Measurements from ENCODE around the gene LILRB5.
"Not testable (repeated sequence)": the region's sequence is repeated elsewhere in the genome, so short reads cannot be mapped to it uniquely, and the experiment has no call there.

Gene LILRB5

GRCh38 chr19:54240372-54241336, 16.4 kb downstream of the LILRB5 start:
- H3K36me3 ChIP-seq (replicated peaks); DNase-seq; in situ Hi-C loops (cut with HindIII; ENCODE audit: low pct_ligation_motif_present, low sequenced_read_pairs): not testable (repeated sequence)

DNA sequence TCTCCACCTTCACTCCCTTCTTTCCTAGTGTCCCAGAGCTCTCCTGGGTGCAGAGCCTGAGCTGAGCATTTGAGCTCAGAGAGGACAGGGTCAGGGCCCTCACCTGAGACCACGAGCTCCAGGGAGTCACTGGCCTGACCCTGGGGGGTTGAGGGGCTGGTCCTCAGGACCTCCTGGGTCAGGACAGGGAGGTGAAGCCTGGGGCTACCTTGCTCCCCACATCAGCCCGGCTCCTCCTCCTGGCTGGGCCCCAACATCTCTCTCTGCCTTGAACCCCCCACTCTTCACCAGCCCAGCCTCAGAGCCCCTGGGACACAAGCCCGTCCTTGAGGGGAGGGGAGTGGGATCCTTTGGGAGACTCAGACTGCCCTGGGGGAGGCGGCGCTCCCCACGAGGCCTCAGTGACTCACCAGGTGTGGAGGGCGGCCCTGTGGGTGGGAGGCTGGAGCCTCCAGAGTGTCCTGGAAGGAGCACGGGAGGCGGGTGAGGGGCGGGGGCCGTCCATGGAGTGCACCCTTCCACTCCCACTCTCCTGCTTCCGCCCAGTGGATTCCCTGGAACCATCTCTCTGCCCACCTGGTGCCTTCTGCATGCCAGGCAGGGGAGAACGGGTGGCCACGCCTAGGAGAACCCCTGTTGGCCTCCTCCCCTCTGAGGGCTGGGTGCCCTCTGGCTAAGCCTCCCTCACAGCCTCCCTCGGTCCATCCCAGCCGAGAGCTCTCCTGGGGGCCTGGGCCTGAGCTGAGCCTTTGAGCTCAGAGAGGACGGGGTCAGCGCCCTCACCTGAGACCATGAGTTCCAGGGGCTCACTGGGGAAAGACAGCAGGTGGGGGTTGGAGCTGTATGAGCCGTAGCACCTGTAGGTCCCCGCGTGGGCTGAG, 17.3 kb downstream of the LILRB5 start:
- H3K27me3 ChIP-seq (replicated peaks); H3K27ac ChIP-seq; in situ Hi-C loops (cut with HindIII; ENCODE audit: low pct_ligation_motif_present, low sequenced_read_pairs); H3K4me3 ChIP-seq (ENCODE audit: low read depth, low read length); H3K36me3 ChIP-seq (replicated peaks); DNase-seq: not testable (repeated sequence)

More at GRCh38 chr19:54240372-54241336, 16.4 kb downstream of the LILRB5 start:
- not testable (repeated sequence) for H3K27me3 ChIP-seq (replicated peaks); H3K27ac ChIP-seq; H3K4me3 ChIP-seq (ENCODE audit: low read depth, low read length)

DNA sequence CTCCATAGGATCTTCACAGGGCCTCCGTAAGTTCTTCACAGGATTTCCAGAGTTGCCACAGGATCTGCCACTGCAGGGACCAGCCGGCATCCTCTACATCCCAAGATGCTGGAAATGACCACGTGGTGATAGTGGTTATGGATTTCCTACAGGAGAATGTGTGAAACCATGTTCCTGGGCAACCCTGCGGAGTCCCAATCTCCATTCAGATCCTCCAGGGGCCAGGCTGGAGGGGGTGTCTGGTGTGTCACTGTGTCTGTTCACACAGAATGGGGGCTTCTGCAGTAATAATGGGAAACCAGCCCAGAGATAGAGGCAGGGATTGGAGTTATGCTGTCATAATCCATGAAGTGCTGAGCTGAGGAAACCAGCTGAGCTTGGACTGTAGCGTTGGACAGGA, 23.1 kb downstream of the LILRB5 start:
- H3K36me3 ChIP-seq (replicated peaks): no peaks in the 10 kb centered on the region
- no peaks in the 10 kb centered on the region for H3K27me3 ChIP-seq (replicated peaks)
- in situ Hi-C loops (cut with HindIII; ENCODE audit: low pct_ligation_motif_present, low sequenced_read_pairs): no loop called here
- no peak overlapping the region for H3K4me3 ChIP-seq (ENCODE audit: low read depth, low read length)
- H3K27ac ChIP-seq: no peak overlapping the region
- TF ChIP-seq, protein P1, sequence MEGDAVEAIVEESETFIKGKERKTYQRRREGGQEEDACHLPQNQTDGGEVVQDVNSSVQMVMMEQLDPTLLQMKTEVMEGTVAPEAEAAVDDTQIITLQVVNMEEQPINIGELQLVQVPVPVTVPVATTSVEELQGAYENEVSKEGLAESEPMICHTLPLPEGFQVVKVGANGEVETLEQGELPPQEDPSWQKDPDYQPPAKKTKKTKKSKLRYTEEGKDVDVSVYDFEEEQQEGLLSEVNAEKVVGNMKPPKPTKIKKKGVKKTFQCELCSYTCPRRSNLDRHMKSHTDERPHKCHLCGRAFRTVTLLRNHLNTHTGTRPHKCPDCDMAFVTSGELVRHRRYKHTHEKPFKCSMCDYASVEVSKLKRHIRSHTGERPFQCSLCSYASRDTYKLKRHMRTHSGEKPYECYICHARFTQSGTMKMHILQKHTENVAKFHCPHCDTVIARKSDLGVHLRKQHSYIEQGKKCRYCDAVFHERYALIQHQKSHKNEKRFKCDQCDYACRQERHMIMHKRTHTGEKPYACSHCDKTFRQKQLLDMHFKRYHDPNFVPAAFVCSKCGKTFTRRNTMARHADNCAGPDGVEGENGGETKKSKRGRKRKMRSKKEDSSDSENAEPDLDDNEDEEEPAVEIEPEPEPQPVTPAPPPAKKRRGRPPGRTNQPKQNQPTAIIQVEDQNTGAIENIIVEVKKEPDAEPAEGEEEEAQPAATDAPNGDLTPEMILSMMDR (IDR thresholded peaks at IDR 0.05; ENCODE audit: low read depth, low read length, missing control alignments): no peak
- DNase-seq: no peak

- H3K27me3 ChIP-seq (replicated peaks): no peaks in the 10 kb centered on the region
- in situ Hi-C loops (cut with HindIII; ENCODE audit: low pct_ligation_motif_present, low sequenced_read_pairs): no loop called here
- no peak overlapping the region for H3K27ac ChIP-seq
These were observed 25.8 kb downstream of the LILRB5 start for GRCh38 chr19:54231077-54231931.

GRCh38 chr19:54230031-54230430, 27.0 kb downstream of the LILRB5 start:
- H3K4me3 ChIP-seq (ENCODE audit: low read depth, low read length): no peak overlapping the region
- H3K27me3 ChIP-seq (replicated peaks): no peaks in the 10 kb centered on the region
- DNase-seq: no peak
- in situ Hi-C loops (cut with HindIII; ENCODE audit: low pct_ligation_motif_present, low sequenced_read_pairs): no loop called here
- no peaks in the 10 kb centered on the region for H3K36me3 ChIP-seq (replicated peaks)
- TF ChIP-seq, protein P1 (IDR thresholded peaks at IDR 0.05; ENCODE audit: low read depth, low read length, missing control alignments): no peak
- H3K27ac ChIP-seq: no peak overlapping the region

More at GRCh38 chr19:54231077-54231931, 25.8 kb downstream of the LILRB5 start:
- TF ChIP-seq, protein P1 (IDR thresholded peaks at IDR 0.05; ENCODE audit: low read depth, low read length, missing control alignments): peak; percentile 95
- DNase-seq: peak; percentile 69
- H3K4me3 ChIP-seq (ENCODE audit: low read depth, low read length): no peak overlapping the region
- no peaks in the 10 kb centered on the region for H3K36me3 ChIP-seq (replicated peaks)

DNA sequence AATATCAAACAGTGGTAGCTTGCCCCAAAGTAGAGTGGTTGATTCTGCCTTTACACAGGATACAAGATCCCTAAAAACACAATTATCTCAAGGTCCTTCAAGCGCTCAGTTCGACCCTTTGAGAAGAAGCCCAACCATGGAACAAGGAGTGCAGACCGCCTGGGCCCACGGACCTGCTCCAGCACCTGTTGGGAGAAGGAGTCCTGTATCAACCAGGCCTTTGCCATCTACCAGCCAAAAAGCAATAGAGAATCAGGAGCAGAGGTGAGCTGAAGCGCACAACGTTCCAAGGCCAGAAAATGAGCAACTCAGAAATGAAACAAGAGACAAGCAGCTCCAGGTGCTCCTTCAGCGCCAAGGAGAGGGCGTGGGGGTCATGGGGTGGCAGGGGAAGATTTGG, 27.9 kb downstream of the LILRB5 start:
- no peak for DNase-seq
- Histone ChIP-seq H3K27me3 (replicated peaks) (no peaks in the 10 kb centered on the region), H3K27ac (no peak overlapping the region), H3K4me3 (ENCODE audit: low read depth, low read length) (no peak overlapping the region), H3K36me3 (replicated peaks) (no peaks in the 10 kb centered on the region)
- TF ChIP-seq, protein P1 (IDR thresholded peaks at IDR 0.05; ENCODE audit: low read depth, low read length, missing control alignments): no peak
- in situ Hi-C loops (cut with HindIII; ENCODE audit: low pct_ligation_motif_present, low sequenced_read_pairs): no loop called here

GRCh38 chr19:54224619-54225018, 32.5 kb downstream of the LILRB5 start:
- H3K27me3 ChIP-seq (replicated peaks); H3K36me3 ChIP-seq (replicated peaks); in situ Hi-C loops (cut with HindIII; ENCODE audit: low pct_ligation_motif_present, low sequenced_read_pairs); H3K27ac ChIP-seq; DNase-seq; H3K4me3 ChIP-seq (ENCODE audit: low read depth, low read length): not testable (repeated sequence)

- H3K36me3 ChIP-seq (replicated peaks); DNase-seq; H3K27ac ChIP-seq; in situ Hi-C loops (cut with HindIII; ENCODE audit: low pct_ligation_motif_present, low sequenced_read_pairs); H3K4me3 ChIP-seq (ENCODE audit: low read depth, low read length); H3K27me3 ChIP-seq (replicated peaks): not testable (repeated sequence)
These were observed 33.2 kb downstream of the LILRB5 start for GRCh38 chr19:54223937-54224281.

- H3K27ac ChIP-seq; DNase-seq; in situ Hi-C loops (cut with HindIII; ENCODE audit: low pct_ligation_motif_present, low sequenced_read_pairs); H3K27me3 ChIP-seq (replicated peaks); H3K4me3 ChIP-seq (ENCODE audit: low read depth, low read length); H3K36me3 ChIP-seq (replicated peaks): not testable (repeated sequence)
These were observed 33.7 kb downstream of the LILRB5 start for GRCh38 chr19:54223277-54223936.
